ENCODE data around the gene MYOM1. TPM values are rescaled to one million over a fixed set of nuclear protein-coding genes. Genes with fewer than 3 reads are reported as not detected.

Gene MYOM1
- total and polyA plus RNA-seq, 12 donors, result 94.4 to 1,558 (median 870) TPM

GRCh38 chr18:3170441-3171161, 49.2 kb downstream of the MYOM1 start:
- ATAC-seq (no peak), DNase-seq (no peak)
- H3K4me3 ChIP-seq, result no peak overlapping the region
- 75 to 79% methylated on average over 6 of the region's 6 CpGs for WGBS, 2 donors
- peaks cover 0 to 17% (median 0%) of the 10 kb centered on the region in 9 donors for H3K4me1 ChIP-seq
- no peak for TF ChIP-seq CTCF (IDR thresholded peaks at IDR 0.05)
- no peak overlapping the region for H3K27ac ChIP-seq
- no peaks in the 10 kb centered on the region for H3K9me3 ChIP-seq
- intact Hi-C loops (cut with DNase I), result loop anchor here in 1 of 10 donors (10.0 kb wide), 1 partner anchor 74 kb away; the partner anchor contains the start of gene MYL12A
- H3K27me3 ChIP-seq, result no peaks in the 10 kb centered on the region
- H3K36me3 ChIP-seq, result peaks cover 0 to 90% (median 18%) of the 10 kb centered on the region in 9 donors

- 82 to 85% methylated on average over 4 of the region's 4 CpGs for WGBS, 2 donors
- H3K9me3 ChIP-seq, result no peaks in the 10 kb centered on the region
- H3K4me1 ChIP-seq, result no peaks in the 10 kb centered on the region
- no peak overlapping the region for H3K4me3 ChIP-seq
- DNase-seq (no peak), ATAC-seq (no peak)
- peaks cover 0 to 95% (median 29%) of the 10 kb centered on the region in 9 donors for H3K36me3 ChIP-seq
- H3K27ac ChIP-seq, result no peak overlapping the region
- intact Hi-C loops (cut with DNase I), result loop anchor here in 1 of 10 donors (10.0 kb wide), 1 partner anchor 70 kb away; no protein-coding TSS in a partner anchor
- TF ChIP-seq CTCF (IDR thresholded peaks at IDR 0.05), result no peak
- no peaks in the 10 kb centered on the region for H3K27me3 ChIP-seq
Measured at GRCh38 chr18:3164381-3164780, 55.4 kb downstream of the MYOM1 start.

GRCh38 chr18:3163968-3164367, 55.8 kb downstream of the MYOM1 start:
- no peak for ATAC-seq
- no peak for TF ChIP-seq CTCF (IDR thresholded peaks at IDR 0.05)
- H3K9me3 ChIP-seq, result no peaks in the 10 kb centered on the region
- no peak overlapping the region for H3K4me3 ChIP-seq
- WGBS, 2 donors, result 75 to 83% methylated on average over 5 of the region's 5 CpGs
- DNase-seq, result no peak
- intact Hi-C loops (cut with DNase I), result loop anchor here in 1 of 10 donors (10.0 kb wide), 1 partner anchor 71 kb away; no protein-coding TSS in a partner anchor
- peaks cover 0 to 96% (median 29%) of the 10 kb centered on the region in 9 donors for H3K36me3 ChIP-seq
- no peak overlapping the region for H3K27ac ChIP-seq
- H3K27me3 ChIP-seq, result no peaks in the 10 kb centered on the region
- no peaks in the 10 kb centered on the region for H3K4me1 ChIP-seq

GRCh38 chr18:3162181-3162580, 57.6 kb downstream of the MYOM1 start:
- intact Hi-C loops (cut with DNase I), result loop anchor here in 1 of 10 donors (10.0 kb wide), 1 partner anchor 73 kb away; no protein-coding TSS in a partner anchor
- H3K4me1 ChIP-seq, result peaks cover 0 to 15% (median 6%) of the 10 kb centered on the region in 9 donors
- 59 to 70% methylated on average over 3 of the region's 3 CpGs for WGBS, 2 donors
- H3K27me3 ChIP-seq, result no peaks in the 10 kb centered on the region
- no peaks in the 10 kb centered on the region for H3K9me3 ChIP-seq
- no peak for ATAC-seq
- H3K36me3 ChIP-seq, result peaks cover 0 to 95% (median 11%) of the 10 kb centered on the region in 9 donors
- peak overlapping the region in 1 of 10 donors; percentile 10 for H3K27ac ChIP-seq
- no peak for DNase-seq
- no peak for TF ChIP-seq CTCF (IDR thresholded peaks at IDR 0.05)
- H3K4me3 ChIP-seq, result no peak overlapping the region
